Duodenal mucosa (tissue), 2 donors: Measurements from ENCODE around the gene MIB2.
A peak's percentile ranks its signal among the peaks of the same experiment; 100 is the strongest.

Experiments
- H3K27ac ChIP-seq: one replicate; pipeline ENCODE4 v1.7.0; 2013; ENCODE audit warnings: low read depth, low read length
- H3K27me3 ChIP-seq, 2 donors: one replicate each; pipeline ENCODE4 v1.7.0; 2013; ENCODE audit warnings: low read length in 2 of 2, control low read depth in 1 of 2; ENCODE audit not compliant: insufficient read depth in 2 of 2, control insufficient read depth in 1 of 2
- H3K36me3 ChIP-seq, 2 donors: one replicate each; pipeline ENCODE4 v1.7.0; 2013; ENCODE audit warnings: low read length in 2 of 2, control low read depth in 1 of 2; ENCODE audit not compliant: insufficient read depth in 2 of 2, control insufficient read depth in 1 of 2
- H3K4me1 ChIP-seq, 2 donors: one replicate each; pipeline ENCODE4 v1.7.0; 2013; ENCODE audit warnings: low read length in 2 of 2, control low read depth in 1 of 2; ENCODE audit not compliant: insufficient read depth in 2 of 2, control insufficient read depth in 1 of 2
- H3K4me3 ChIP-seq, 2 donors: one replicate each; pipeline ENCODE4 v1.7.0; 2013; ENCODE audit warnings: low read length in 2 of 2, low read depth in 1 of 2
- H3K9ac ChIP-seq, 2 donors: one replicate each; pipeline ENCODE4 v1.7.0; 2013; ENCODE audit warnings: low read length in 2 of 2, low read depth in 1 of 2
- H3K9me3 ChIP-seq, 2 donors: one replicate each; pipeline ENCODE4 v1.7.0; 2013; ENCODE audit warnings: low read length in 2 of 2, control low read depth in 1 of 2; ENCODE audit not compliant: control insufficient read depth in 1 of 2

Gene MIB2

DNA sequence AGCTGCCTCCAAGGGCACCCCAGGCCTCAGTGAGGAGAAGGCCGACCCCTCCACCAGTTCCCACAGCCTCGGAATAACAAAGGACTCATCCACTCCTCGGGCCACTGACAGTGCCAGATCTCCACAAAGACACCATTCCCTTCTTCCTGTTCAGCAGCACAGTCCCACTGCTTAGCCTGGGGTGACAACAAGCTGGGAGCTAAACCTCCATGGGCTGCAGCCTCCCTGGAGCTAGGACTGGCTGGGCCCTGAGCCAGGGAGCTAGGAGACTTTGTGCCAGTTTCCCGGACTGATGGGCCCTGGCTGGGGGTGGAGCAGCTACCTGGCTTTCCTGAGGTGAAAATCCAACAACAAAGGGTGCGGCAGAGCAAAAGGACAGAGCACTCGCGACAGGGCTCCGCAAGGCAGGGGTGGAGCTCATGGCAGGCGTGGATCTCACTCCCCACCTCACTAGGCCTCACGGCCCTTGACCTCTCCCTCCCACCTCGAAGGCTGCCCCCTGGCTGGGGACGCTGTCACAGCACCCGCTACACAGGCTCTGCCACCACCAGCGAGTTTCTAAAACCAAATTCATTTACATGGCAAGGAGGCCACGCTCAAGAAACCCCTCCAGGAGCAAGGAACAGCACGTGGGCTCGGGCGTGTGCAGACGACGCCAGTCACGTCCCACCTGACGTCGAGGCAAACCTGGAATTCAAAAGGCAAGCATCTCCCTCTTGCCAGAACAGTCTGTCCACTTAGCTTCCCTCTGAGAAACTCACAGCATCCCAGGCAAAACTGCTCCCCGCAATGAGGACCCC lies 63.5 kb downstream of the MIB2 start:
- Histone ChIP-seq H3K9ac (peak overlapping the region; percentile 62 to 72), H3K27ac (peak overlapping the region; percentile 87), H3K4me3 (peak overlapping the region; percentile 60 to 69)

More for the DNA sequence above, 63.5 kb downstream of the MIB2 start:
- Histone ChIP-seq H3K27me3 (no peaks in the 10 kb centered on the region), H3K36me3 (no peaks in the 10 kb centered on the region), H3K4me1 (peaks cover 24 to 39% of the 10 kb centered on the region in 2 donors), H3K9me3 (no peaks in the 10 kb centered on the region)
